ENCODE measurements around the gene GNAI2.
"Not testable (repeated sequence)": the region's sequence is repeated elsewhere in the genome, so short reads cannot be mapped to it uniquely, and the experiment has no call there.

Gene GNAI2

DNA sequence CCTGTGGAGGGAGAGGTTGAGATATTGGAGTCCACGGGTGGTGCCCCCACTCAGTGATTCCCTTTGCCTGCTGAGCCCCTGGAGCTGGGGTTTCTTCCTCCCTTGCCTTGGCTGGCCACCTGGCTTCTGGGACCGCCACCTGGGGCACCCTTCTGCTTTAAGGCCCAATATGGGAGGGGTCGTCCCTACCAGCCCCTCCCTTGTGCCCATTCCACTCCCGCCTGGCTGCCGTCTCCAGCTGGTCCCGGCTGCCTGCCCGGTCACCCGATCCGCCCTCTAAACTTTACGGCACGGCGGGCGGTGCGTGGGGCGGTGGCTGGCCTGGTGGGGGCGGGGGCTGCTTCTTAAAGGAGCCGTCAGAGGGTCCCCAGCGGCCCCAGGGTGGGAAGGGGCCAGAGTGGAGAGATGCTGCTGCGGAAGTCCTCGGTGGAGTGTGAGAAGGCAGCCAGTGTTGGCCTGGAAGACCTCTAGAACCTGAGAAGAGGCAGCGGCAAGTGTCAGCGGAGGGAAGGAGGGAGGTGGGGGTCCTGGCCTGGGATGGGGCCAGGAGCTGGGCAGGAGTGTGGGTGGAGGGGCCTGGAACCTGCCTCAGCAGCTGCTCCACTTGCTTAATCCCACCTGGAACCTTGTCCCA lies 31.4 kb downstream of the GNAI2 start:
- no peak for DNase-seq

DNA sequence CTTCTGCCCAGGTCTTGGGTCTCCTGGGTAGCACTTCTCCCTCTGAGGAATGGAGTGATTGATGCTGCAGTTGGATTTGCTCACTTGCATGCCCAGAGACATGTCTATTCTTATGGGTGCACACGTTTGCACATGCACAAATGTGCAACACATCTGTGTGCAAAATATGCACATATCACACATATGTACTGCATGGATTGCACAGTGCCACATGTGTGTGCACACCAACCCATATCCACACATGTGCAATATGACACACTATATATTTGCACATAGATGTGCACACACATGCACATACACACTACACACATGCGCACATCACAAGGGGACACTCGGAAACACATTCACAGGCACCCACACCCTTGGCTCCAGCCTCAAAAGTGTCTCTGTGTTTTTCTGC lies 32.3 kb downstream of the GNAI2 start:
- no peak for DNase-seq

DNA sequence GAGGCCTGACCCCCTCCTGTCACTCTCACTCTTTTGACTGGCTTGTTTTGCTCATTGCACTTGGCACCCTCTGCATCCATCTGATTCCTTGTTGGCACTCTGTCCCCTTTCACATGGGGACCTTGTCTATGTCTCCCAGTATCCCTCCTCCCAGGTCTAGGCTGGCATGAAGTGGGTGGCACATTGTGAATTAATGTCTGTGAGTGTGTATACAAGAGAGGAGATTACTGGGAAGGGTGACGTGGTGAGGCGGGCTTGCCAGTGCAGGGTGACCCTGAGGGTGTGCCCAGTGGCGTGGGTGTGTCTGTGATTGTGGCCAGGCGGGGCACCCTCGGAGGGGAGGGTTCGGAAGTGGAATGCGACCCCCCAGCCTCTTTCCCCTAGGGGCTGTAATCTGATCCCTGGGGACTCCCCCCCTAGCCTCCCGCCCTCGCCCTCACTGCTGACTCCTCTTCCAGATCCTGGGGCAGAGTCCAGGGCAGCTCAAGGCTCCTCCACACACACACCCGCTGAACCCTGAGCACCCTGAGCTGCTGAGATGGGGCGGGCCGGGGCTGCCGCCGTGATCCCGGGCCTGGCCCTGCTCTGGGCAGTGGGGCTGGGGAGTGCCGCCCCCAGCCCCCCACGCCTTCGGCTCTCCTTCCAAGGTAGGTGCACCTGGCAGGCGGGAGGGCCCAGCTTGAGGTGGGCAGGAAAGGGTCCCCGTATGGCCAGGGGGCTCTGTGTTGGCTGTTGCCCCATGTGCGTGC lies 32.9 kb downstream of the GNAI2 start, which contains the start of gene SEMA3B:
SEMA3B (plus strand) TSS at position 445 of the 749 bp plus-strand sequence; CDS start at position 539, 94 bp downstream.
- no peak for DNase-seq

DNA sequence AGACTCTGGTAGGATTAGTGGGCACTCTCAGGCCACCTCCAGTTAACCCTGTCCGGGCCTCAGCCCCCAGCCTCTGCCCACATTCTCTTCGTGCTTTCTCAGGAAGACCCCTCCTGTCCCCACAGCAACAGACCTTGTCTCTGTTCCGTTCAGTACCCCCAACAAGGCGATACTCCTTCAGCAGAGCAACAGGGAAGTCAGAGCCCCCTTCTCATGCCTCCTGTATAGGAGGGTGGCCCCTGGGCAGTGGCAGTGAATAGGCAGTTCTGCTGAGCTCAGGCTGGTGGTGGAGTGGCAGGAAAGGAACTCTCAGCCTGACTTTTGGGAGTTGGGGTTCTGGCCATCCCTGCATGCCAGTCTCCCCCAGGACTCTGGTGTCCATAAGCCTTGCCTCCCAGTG lies 33.5 kb downstream of the GNAI2 start:
- no peak for DNase-seq

DNA sequence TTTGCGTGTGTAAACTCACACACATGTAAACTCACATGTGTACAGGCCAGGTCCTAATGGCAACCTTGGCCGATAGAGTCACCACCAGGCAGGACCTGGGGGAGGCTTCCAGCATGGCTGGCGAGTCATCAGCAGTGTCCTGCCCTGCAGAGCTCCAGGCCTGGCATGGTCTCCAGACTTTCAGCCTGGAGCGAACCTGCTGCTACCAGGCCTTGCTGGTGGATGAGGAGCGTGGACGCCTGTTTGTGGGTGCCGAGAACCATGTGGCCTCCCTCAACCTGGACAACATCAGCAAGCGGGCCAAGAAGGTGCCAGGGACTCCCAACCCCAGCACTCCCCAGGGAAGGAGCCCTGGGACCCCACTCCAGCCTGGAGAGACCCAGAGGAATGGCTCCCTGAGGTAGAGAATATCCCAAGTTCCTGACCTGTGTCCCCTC lies 34.0 kb downstream of the GNAI2 start:
- DNase-seq = no peak

DNA sequence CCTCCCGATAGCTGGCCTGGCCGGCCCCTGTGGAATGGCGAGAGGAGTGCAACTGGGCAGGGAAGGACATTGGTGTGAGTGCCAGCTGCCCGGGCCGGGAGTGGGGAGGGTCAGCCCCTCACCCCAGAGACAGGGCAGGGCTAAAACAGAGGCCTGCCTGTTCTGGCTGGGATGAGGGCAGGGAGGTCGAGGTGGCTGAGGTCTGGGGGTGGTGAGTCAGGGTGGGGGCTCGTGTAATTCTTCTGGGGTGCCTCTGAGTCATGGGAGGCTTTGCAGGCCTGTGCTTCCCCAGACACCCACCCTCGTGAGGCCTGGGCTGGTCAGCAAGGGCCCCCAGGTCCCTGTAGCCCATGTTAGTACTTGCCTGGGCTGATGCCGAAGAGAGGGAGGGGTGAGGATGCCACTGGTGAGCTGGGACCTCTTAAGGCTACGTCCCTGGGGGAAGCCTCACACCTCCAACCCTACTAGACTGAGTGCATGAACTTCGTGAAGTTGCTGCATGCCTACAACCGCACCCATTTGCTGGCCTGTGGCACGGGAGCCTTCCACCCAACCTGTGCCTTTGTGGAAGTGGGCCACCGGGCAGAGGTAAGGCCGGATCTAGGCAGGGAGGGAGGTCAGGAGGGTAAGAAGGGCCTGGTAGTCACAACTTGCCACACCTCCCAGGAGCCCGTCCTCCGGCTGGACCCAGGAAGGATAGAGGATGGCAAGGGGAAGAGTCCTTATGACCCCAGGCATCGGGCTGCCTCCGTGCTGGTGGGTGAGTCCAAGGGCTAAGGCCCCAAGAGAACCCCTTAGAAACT lies 34.6 kb downstream of the GNAI2 start:
- DNase-seq = no peak

DNA sequence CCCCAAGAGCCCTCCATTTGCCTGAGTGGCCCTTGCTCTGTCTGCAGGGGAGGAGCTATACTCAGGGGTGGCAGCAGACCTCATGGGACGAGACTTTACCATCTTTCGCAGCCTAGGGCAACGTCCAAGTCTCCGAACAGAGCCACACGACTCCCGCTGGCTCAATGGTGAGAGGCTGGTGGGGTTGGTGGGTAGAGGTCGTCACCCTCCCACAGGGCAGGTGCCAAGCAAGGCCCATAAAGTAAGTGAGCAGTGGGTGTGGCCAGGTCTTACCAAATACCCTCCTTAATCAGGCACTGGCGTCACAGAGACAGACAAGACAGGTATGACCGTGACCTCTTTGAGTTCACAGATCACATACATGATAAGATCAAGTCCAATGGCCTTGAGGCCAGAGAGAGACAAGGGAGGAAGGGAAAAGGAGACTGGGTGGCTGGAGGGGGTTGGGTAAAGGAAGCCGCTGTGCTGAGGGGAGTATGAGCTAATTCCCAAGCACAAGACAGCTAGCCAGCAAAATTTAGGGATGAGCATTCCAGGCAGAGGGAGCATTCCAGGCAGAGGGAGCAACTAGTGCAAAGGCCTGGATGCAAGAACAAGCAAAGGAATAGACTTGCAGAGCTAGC lies 35.4 kb downstream of the GNAI2 start:
- no peak for DNase-seq

DNA sequence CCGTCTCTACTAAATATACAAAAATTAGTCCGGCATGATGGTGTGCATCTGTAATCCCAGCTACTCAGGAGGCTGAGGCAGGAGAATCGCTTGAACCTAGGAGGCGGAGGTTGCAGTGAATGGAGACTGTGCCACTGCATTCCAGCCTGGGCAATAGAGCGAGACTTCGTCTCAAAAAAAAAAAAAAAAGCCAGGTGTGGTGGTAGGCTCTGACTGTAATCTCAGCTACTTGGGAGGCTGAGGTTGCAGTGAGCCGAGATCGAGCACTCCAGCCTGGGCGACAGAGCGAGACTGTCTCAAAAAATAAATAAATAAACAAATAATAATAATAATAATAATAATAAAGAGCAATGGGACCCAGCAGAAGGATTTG lies 36.5 kb downstream of the GNAI2 start:
- not testable (repeated sequence) for DNase-seq

DNA sequence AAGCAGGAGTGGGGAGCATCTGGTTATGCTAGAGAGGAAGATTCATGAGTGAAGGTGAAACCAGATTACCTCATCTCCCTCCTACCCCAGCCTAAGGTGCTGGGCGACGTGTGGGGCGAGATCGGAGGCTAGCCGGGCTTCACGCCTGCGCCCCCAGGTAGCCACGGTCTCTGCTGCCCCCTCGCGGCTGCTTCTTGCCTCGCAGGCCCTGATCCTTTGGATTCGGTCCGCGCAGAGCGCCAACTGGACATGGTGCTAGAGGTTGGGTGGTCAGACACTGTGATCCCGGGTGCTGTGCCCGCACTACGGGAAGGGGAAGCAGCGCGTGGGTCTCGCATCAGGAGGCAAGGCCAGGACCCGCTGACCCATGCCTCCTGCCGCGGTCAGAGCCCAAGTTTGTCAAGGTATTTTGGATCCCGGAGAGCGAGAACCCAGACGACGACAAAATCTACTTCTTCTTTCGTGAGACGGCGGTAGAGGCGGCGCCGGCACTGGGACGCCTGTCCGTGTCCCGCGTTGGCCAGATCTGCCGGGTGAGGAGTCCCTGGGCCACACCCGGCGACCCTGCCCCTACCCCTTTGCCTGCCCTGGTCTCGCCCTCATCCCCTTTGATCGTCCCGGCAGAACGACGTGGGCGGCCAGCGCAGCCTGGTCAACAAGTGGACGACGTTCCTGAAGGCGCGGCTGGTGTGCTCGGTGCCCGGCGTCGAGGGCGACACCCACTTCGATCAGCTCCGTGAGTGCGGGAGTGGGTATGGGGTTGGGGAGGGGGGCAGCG lies 37.1 kb downstream of the GNAI2 start:
- DNase-seq = peak; percentile 49

DNA sequence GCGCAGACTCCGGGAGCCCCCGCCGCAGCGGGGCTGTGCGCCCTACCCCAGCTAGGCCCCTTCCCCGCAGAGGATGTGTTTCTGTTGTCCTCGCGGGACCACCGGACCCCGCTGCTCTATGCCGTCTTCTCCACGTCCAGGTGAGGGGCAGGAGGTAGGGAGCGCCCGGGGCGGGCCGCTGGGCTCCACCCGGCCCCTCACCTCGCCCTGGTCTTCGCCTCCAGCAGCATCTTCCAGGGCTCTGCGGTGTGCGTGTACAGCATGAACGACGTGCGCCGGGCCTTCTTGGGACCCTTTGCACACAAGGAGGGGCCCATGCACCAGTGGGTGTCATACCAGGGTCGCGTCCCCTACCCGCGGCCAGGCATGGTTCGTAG lies 37.7 kb downstream of the GNAI2 start:
- no peak for DNase-seq

DNA sequence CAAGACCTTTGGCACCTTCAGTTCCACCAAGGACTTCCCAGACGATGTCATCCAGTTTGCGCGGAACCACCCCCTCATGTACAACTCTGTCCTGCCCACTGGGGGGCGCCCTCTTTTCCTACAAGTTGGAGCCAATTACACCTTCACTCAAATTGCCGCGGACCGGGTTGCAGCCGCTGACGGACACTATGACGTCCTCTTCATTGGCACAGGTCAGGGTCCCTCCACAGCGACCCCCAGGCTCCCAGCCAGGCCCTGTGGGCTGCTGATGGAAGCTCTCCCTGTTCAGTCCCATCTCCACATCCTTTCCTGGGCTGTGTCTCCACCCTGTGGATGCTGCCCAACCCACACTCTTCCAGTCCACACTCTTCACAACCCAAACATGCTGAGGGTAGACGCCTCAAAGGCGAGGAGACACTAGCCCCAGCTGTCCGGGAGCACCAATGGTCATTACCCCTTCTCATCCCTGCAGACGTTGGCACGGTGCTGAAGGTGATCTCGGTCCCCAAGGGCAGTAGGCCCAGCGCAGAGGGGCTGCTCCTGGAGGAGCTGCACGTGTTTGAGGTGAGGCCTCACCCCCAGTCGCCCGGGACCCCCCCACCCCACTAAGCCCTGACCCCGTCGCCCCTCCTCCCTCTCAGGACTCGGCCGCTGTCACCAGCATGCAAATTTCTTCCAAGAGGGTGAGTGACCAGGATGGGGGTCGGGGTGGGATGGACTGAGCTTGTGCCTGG lies 38.5 kb downstream of the GNAI2 start:
- DNase-seq = no peak

DNA sequence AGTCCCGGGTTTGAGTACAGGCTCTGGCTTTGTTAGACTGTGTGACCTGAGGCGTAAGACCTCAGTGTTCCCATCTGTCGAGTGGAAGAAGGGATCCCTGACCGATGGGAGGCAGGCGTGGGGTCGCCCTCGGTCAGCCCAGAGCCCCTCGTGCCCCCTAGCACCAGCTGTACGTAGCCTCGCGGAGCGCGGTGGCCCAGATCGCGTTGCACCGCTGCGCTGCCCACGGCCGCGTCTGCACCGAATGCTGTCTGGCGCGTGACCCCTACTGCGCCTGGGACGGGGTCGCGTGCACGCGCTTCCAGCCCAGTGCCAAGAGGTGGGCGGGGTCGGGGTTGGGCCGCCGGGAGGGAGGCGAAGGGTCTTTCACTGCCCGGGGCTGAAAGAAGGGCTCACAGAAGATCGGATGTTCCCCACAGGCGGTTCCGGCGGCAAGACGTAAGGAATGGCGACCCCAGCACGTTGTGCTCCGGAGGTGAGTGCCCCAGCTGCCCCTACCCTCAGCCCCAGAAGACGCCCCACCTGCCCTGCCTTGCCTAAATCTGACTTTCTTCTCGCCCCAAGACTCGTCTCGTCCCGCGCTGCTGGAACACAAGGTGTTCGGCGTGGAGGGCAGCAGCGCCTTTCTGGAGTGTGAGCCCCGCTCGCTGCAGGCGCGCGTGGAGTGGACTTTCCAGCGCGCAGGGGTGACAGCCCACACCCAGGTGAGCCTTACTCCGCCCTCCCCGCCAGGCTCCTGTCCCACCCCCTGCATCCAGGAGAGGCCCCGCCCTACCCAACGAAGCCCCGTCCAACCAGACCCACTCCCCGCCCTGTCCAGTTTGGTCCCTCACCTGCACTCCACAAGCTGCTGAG lies 39.4 kb downstream of the GNAI2 start:
- no peak for DNase-seq

DNA sequence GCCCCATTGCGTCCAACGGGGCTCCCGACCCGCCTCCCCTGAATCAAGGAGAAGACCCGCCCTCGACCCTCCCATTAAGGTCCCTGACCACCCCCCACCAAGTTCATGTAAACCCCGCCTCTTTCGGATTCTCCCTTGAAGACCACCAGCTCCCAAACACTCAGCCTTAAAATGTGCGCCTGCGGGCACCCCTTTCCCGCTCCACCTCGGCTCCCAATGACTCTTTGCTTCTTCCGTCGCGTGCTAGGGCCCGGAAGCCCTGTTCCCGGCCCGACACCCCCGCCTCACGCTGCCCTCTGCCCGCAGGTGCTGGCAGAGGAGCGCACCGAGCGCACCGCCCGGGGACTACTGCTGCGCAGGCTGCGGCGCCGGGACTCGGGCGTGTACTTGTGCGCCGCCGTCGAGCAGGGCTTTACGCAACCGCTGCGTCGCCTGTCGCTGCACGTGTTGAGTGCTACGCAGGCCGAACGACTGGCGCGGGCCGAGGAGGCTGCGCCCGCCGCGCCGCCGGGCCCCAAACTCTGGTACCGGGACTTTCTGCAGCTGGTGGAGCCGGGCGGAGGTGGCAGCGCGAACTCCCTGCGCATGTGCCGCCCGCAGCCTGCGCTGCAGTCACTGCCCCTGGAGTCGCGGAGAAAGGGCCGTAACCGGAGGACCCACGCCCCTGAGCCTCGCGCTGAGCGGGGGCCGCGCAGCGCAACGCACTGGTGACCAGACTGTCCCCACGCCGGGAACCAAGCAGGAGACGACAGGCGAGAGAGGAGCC lies 40.2 kb downstream of the GNAI2 start:
- DNase-seq = no peak

DNA sequence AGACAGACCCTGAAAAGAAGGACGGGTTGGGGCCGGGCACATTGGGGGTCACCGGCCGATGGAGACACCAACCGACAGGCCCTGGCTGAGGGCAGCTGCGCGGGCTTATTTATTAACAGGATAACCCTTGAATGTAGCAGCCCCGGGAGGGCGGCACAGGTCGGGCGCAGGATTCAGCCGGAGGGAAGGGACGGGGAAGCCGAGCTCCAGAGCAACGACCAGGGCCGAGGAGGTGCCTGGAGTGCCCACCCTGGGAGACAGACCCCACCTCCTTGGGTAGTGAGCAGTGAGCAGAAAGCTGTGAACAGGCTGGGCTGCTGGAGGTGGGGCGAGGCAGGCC lies 40.7 kb downstream of the GNAI2 start:
- DNase-seq = no peak

DNA sequence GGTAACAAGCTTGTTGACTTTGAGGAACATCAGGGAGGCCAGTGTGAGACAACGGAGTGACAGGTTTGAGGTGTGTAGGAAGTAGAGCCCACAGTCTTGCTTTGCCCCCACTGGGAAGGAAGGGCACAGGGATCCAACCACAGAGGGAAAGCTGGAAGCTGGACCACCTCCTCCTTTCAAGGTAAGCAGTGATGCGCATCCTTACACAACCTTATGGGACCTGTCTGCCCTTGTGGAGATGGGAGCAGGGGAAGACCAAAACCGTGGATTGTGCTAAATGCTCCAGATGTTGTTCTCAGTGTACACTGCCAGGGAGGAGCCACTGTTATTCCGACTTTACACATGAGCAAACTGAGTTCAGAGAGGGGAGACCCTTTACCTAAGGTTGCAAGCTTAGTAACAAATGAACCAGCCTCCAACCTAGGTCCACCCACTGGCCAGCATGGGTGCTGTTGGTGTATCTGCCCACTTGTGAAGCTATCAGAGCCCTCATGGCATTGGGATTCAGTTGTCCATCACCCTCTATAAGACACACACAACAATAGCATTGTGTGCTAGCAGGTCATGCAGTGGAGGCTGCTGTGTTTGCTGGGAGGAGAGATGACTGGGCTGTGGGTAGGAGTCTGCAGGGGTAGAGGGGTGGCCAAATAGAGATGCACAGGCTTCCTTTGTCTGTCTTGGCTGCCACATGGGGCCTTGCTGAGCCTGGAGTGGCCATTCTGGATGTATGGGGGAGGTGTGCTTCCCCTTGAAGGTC lies 42.3 kb downstream of the GNAI2 start:
- no peak for DNase-seq

DNA sequence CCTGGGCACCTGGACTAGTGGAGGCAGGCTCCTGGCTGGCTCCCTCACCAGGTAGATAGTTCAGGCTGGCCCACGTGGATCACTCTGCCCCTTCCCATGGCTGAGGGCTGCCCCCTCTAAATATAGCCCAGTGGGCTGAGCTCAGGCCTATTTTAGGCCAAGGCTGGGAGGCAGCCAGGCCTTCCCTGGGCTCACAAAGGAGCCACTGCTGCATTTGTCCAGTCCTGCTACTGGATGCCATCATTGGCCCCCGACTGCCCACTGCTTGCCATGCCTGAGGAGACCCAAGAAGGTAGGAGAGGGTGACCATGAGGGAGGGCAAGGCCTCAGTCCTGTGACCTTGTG lies 42.8 kb downstream of the GNAI2 start, which contains the start of gene LSMEM2:
LSMEM2 (plus strand) TSS at position 208 of the 345 bp plus-strand sequence; CDS start at position 235, 27 bp downstream.
- no peak for DNase-seq

DNA sequence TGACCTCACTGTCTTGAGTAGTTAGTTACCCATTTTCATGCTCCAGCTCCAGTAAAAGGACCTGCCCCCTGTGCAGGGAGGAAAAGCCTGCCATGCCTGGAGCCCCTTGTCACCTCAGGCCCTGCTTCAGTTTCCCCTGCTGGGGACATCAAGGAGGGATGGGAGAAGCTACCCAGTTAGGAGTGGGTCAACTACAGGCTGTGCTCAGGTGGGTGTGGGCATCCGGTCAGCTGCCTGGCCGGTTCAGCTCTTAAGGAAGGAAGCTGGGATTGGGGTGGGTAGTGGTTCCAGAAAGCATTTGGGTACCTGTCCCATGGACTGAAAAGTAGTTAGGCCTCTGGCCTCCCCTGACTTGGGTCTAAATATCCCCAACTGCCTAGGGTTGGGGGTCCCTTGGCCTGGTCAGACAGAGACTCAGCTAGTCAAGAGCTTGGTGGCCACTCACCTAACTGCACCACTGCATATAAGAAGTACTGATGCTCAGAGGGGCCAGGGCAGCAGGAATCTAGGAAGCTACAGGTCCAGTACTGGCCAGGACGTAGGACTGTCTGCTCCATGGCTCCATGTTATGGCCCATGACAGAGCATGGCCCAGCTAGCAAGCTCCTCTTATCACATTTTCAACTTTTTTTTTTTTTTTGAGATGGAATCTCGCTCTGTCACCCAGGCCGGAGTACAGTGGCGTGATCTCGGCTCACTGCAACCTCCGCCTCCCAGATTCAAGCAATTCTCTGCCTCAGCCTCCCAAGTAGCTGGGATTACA lies 43.4 kb downstream of the GNAI2 start:
- DNase-seq = no peak

DNA sequence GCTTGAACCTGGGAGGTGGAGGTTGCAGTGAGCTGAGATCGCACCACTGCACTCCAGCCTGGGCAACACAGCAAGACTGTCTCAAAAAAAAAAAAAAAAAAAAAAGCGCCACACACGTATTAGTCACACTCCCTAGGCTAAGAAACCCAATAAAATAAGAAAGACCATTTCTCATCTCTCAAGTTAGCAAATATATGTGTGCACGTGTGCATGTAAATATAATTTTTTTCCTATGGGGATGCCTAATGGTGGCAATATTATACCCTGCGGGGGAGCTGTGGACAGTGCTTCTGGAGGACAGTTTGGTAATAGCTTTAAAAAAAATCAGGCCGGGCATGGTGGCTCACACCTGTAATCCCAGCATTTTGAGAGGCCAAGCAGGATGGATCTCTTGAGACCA lies 48.1 kb downstream of the GNAI2 start:
- DNase-seq = not testable (repeated sequence)

All from DMS79 (cell line).